Measurements from ENCODE around the gene MLLT6.

Gene MLLT6

GRCh38 chr17:38729368-38729885 lies 24.4 kb downstream of the MLLT6 start:
- DNase-seq: no peak

DNA sequence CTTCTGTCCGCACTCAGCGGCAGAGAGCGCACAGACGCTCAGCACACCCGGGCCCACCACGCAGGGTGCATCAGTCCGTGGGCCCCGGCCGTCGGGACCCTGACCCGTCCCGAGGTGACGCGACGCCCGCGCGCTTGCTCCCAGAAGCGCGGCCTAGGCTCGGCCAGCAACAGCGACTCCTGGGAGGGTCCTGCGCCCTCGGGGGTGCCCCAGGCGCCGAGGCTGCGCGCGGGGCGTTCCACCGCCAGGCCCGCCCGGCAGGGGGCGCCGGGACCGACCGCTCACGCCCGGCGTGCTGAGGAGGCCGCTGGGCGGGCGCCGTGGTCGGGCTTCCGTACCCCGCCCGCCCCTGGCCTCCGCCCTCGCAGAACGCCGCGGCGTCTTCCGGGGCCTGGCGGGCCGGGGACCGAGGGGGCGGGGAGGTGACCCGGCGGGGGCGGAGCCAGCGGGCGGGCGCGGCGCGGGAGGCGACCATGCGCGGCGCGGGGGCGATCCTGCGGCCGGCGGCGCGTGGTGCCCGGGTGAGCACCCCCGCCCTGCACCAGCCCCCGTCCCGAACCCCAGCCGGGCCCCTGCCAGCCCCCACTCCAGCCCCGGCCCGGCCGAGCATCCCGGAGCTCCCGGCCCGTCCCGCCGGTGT lies 24.9 kb downstream of the MLLT6 start, which contains the start of gene CISD3:
TSS of gene CISD3 (plus strand) at position 456 of the 640 bp plus-strand sequence. CDS start at position 474, 18 bp downstream.
- DNase-seq: peak; percentile 83 to 87

DNA sequence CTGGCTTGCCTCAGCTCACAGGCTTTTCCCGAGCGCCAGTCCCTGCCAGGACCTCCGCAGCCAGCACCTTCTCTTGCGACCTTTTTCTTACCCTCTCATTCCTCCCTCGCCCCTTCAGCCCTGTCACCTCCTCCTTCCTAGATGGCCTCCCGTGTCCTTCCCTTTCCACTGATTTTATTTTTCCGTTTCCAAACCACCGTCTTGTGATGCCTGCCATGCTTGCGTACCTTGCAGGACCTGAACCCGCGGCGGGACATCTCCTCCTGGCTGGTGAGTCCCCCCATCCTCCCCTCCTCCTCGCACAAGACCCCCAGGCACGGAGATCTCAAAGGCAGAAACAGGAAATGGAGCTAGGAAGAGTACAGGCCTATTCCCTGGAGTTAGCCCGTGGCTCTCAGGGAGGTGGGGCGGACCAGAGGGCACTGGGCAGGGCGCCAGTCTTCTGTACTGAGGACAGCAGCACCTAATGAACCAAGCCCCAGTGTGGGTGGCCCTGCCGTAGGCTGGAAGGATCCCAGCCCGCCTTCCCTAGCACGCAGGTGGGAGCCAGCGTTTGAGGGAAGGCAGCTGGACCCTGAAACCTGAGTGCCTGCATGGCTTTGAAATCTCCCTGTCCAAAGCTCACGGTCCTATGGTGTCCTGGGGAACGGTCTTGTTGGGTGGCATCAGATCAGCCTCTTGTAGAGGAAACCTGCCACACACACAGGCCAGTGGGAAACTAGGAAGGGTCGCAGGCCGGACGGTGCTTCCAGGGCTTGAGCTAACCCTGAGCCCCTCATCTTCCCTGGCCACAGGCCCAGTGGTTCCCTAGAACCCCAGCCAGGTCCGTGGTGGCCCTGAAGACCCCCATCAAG lies 25.7 kb downstream of the MLLT6 start:
- DNase-seq: no peak

DNA sequence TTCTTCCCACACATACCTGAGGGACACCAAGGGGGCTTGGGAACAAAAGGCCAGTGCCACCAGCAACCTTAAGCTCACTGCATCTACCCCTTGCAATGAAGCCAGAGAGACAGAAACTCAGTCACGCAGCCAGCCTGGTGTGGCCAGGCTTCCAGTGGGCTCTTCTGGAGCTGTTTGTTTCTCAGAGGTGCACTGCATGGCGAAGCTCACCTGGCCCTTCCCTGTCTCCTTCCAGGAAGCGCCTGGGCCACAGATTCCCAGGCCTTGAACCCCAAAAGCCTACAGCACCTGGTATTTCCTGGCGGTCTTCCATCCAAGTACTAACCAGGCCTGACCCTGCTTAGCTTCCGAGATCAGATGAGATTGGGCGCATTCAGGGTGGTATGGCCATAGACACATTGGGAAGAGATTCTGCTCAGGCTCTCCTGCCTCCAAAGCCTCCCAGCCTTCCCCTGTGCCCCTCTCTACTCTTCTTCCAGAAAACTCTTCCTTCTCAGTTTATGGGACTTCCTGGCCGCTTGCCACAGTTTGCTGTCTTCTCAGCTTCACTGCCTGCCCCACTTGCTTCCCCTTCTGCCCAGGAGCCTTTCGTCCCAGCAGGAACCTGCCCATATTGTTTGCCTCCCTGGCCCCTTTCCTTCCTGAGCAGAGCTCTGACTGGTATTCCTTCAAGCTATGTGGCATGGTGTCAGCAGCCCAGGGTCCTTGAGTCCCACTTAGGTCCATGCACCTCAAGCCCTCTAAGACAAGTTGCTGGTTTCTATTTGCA lies 26.6 kb downstream of the MLLT6 start:
- DNase-seq: no peak

DNA sequence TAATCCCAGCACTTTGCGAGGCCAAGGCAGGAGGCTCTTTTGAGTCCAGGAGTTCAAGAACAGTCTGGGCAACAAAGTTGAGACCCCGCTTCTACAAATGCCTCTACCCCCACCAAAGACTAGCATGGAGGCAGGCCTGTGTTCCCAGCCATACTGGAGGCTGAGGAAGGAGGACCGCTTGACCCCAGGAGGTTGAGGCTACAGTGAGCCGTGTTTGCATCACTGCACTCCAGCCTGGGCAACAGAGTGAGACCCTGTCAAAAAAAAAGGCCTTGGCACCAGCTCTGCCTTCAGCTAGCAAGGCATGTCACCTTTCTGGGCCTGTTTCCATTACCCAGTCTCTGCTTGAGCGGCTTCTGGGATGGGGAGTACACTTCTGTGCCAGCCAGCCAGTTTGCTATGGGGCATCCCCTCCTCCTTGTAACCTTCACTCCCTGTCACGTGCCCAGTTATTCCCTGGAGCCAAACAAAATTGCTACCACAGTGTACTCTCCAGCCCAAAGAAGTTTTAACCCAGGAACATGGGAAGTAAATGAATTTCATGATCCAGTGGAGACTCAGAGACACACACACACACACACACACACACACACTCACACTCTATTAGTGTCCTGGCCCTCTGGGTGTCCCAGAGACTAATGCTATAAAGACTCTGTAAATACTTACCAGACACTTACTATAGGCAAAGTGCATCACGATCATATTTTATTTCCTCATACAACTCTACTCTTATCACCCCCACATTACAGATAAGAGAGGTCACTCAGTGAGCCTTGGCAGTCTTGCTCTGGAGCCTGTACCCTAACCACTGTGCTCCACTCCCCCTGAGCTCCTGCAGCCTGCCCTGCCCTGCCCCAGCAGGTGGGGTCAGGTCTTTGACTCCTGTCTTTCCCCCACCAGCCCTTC lies 27.6 kb downstream of the MLLT6 start:
- DNase-seq: no peak

- DNase-seq: no peak
Measured at GRCh38 chr17:38733282-38733981, 28.4 kb downstream of the MLLT6 start.

DNA sequence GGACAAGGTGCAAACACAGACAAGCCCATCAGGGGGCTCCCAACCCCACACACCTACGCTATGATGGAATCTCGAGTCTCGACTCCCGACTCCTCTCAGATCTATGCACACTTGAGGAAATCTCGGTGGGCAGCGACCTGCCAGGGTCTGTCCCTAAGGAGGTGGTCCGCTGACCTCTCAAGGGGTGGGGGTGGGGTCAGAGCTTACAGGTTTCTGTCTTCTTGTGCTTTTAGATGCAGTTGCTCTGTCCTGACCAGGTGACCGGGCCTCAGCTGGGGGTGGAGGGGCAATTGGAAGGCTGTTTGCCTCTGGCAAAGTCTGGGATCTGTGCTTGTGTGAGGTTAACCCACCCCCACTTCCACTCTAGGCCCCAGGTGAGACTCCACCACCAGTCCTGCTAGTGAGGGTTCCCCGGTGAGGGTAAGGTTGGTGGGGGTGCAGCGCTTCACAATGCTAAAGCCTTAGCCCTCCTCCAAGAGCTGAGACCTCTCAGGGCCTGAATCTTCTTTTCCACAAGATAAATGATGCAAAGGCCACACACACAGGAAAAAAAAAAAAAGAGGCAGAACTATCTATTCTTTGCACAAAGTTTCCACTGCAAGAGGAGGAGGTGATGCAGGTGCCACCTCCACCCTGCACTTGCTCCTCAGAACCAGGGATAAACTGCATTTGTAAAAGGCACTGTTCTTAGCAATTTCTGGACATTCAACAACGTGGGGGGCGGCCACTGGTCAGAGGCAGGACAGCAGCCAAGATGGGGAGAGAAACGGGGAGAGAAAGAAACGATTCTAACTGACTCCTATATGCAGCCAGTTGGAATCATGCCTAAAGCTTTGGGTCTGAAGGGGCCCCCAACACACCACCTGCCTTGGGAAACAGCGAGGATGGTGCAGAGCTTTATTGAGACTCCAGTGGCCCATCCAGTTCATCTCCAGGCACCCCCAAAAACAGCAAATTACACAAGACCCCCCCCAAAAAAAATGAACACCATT lies 29.2 kb downstream of the MLLT6 start:
- peak in 1 of 2 experiments; percentile 39 for DNase-seq

DNA sequence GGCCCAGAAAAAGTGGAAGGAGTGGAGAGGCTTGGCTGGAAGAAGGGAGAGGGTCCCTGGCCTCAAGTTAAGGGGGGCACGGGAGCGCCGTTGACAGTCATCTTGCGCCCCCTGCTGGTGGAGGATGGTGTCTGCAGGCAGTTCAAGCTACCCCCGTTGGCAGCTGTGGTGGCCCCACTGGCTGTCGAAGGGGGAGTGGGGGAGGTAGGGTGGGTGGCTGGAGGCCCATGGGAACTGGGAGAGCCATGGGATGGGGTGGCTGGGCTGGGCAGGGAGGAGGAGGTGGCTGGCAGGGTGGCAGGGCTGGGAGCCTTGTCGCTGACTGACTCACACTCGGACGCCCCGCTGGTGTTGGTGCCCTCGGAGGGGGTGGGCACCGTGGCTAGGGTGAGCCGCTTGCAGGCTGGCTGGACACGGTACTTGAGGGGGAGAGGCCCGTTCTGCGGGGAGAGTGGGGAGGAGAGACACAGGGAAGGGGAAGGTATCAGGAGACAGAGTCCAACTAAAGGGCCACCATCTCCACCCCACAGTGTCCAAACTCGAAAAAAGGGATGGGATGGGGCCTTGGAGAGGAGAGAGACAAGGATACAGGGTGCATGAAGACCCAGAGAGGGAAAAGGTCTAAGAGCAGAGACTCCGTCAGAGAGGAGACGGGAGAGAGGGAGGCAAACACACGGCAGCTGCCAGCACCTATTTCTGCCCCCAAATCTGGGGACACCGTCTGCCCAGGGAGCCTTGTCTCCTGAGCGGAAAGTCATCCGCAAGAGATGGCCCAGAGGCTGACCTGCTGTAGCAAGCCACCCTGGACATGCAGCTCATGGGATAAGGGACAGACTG lies 30.3 kb downstream of the MLLT6 start:
- peak; percentile 67 to 80 for DNase-seq

- no peak for DNase-seq
Measured at GRCh38 chr17:38738007-38738662, 33.1 kb downstream of the MLLT6 start.

DNA sequence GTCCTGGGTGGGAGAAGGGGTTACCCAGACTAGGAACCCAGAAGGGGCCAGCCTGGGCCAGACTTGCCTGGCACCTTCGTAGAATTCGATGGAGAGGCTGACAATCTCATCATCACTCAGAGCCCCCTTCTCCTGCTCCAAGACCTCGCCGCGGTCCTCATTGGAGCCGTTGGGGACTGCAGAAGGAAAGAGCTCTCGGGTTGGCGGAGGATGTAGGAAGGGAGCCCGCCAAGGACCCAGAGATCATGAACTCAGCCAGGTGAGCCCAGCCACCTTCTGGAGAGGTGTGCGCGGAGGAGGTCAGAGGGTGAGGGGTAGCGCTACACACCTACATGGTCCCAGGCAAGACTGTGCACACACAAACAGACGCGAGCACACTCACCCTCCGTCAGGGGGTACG lies 33.6 kb downstream of the MLLT6 start:
- no peak for DNase-seq

GRCh38 chr17:38739305-38739704 lies 34.2 kb downstream of the MLLT6 start:
- no peak for DNase-seq

DNA sequence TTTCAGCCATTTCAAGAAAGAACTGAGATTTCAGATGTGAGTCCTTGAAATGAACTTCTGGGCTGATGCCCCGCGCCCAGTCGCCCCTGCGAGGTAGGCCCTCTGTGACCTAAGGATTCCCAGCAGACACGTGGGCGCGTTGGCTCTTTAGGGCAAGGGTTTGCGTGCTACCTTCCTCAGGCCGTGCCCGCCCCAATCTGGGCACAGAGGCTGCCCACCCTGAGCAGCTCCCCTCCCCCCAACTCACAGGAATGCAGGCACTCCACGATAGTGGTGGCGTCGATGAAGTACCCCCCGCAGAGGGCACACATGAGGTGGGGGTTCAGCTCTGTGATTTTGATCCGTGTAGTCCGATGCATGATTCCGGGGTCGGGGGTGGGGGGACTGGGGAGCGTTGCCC lies 35.0 kb downstream of the MLLT6 start:
- DNase-seq: no peak

DNA sequence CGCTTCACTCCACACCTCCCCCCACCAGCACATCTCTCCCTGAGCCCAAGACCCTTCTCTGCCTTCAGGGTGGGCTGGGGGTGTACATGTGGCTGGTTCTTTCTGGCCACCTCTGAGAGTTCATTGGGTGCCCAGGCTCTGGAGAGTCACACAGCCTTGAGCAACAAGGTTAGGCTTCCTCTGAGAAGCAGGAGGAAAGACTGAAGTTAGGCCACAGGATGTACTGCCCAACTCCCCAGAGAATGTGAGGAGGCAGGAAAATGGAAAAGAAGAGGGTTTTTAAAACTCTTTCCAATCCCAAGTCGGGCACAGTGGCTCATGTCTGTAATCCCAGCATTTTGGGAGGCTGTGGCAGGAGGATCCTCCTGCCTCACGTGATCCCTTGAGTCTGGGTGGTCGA lies 35.7 kb downstream of the MLLT6 start:
- no peak for DNase-seq

DNA sequence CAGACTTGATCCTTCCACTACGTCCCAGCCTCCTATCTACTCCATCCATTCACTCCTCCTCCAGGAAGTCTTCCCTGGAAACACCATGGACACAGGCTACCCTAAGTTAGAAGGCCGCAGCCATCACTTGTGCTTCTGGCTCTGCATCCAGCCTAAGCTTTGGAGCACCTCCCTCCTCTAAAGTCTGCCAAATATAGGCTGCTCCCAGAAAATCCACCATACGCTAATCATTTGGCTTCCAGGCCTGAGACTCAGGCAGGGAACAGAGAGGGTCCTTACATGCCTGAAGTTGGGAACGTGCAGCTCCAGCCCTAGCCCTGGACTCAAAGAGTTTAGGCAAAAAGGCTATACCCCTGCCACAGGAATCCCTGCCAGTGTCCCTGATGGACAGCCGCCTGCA lies 36.4 kb downstream of the MLLT6 start:
- DNase-seq: no peak

DNA sequence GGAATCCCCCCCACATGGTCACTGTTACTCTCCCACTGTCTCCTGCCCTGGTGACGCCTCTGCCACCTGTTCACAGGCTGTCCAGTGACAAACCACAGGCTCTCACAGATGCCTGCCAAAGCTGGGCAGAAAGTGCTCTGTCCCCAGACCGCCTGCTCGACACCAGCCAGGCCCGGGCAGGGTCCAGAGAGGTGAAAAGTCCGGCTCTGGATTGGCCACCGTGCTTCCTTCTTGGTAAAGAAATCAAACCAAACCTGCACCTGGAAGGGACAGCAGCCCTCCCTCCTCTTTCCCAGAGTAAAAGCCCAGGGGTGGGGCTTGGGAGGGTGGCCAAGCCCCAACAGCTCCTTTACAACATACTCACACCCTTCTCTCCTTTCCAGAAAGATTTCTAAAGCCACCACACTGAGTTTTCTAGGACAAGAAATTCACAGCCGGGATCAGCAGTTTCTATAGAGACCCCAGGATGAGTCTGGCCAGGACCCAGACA lies 36.9 kb downstream of the MLLT6 start:
- no peak for DNase-seq

DNA sequence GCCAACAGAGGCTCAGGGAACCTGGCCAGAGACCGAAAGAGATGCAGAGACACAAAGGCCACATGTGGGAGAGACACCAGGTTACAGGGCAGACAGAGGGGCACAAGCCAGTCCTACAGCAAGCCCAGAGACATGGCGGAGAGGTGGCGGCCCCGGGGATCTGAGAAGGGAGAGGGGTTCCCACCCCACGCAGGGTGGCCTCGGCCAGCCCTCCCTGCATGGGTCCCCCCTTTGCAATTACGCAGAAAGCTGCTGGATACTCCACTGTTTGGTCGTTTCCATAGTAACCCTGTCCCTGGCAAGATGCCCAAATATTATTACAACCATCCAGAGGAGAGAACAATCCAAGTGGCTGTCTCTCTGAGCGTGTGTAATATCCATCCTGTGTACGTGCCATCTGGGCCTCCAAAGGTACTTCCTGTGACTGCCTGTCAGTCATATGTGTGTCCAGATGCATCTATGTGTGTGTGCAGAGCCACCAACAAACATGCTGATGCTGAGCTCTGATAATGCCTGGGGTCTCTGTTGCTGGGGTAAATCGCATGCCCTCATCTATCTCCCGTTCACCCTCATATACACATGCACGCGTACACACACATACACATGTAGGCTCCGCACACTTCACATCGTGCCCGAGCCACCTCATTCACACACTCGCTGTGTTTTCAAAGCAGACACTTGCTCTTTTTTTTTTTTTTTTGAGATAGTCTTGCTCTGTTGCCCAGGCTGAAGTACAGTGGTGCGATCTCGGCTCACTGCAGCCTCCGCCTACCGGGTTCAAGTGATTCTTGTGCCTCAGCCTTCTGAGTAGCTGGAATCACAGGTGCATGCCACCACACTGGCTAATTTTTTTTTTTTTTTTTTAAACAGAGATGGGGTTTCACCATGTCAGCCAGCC lies 37.6 kb downstream of the MLLT6 start:
- DNase-seq: no peak

GRCh38 chr17:38743556-38744171 lies 38.6 kb downstream of the MLLT6 start:
- DNase-seq: no peak

All from stimulated activated CD4-positive, alpha-beta T cell treated with anti-CD3 and anti-CD28 coated beads, Interleukin-4, amount 100 ng/mL, for 4 hours (primary cell).